K562 (cell line): ENCODE results near the gene CYP46A1. TPM values are rescaled to one million over a fixed set of nuclear protein-coding genes. Genes with fewer than 3 reads are reported as not detected.
A peak's percentile ranks its signal among the peaks of the same experiment; 100 is the strongest.

ENCODE experiments used
- ATAC-seq: fragments of 200-7000 bp; cut with Tn5 transposase; 3 replicates; pipeline ENCODE4 v1.9.1; 2020; ENCODE audit warnings: moderate library complexity
- BruUV-seq: library from RNA; stranded (reverse); fragments of 400-500 nt; replicated peaks from 2 replicates; lab custom pipeline; 2021; lab: Mats Ljungman, UMichigan
- CTCF ChIA-PET: fragments of 300-600 bp; formaldehyde crosslinking; extraction: SDS; loops from one replicate; lab custom pipeline; 2021; ENCODE audit warnings: low intra/inter-chr PET ratio; lab: Yijun Ruan, JAX
- POLR2A ChIA-PET: fragments of 300-600, 350-650 bp; sonication (Branson Sonifier 250); formaldehyde crosslinking; extraction: SDS; loops from one replicate; lab custom pipeline; 2021; ENCODE audit warnings: antibody characterized with exemption, inconsistent platforms; lab: Yijun Ruan, JAX
- DNase-seq, 4 experiments: peaks; one replicate each; pipeline versions ENCODE4 v3.0.0 to v3.0.0-alpha.2; 2011 to 2018; ENCODE audit warnings: low spot score in 3 of 4, mixed read lengths in 3 of 4; ENCODE audit errors: extremely low read depth in 1 of 4
- FAIRE-seq: peaks from 2 replicates; lab custom pipeline; 2011; peaks lifted over from hg19 to GRCh38; lab: Jason Lieb, UNC
- H2AFZ ChIP-seq: 2 replicates; pipeline ENCODE4 v1.6.0; 2011; ENCODE audit warnings: low read depth, low read length, control low read depth, inconsistent platforms
- H3K27ac ChIP-seq: fragments of 200-600 bp; 3 replicates; pipeline ENCODE4 v1.8.0; 2011; ENCODE audit warnings: low read depth, mild to moderate bottlenecking, control low read depth, inconsistent platforms, low read length, moderate library complexity, mixed read lengths; ENCODE audit errors: extremely low read depth
- H3K27me3 ChIP-seq, 2 experiments: fragments of 300-600 bp in 1 of 2; 2 replicates in 1 of 2; 3 replicates in 1 of 2; pipeline versions ENCODE4 v1.6.0 to v1.8.0; 2011; ENCODE audit warnings: inconsistent platforms in 2 of 2, low read length in 2 of 2, mild to moderate bottlenecking in 1 of 2, mixed read lengths in 1 of 2, moderate library complexity in 1 of 2; ENCODE audit not compliant: control insufficient read depth in 2 of 2, insufficient read depth in 2 of 2
- H3K36me3 ChIP-seq: fragments of 300-600 bp; 3 replicates; pipeline ENCODE4 v1.8.0; 2011; ENCODE audit warnings: mild to moderate bottlenecking, low read length, inconsistent platforms; ENCODE audit not compliant: control insufficient read depth, insufficient read depth
- H3K4me1 ChIP-seq, 2 experiments: fragments of 200-600 bp in 1 of 2; replicated peaks in 1 of 2; 2 replicates in 1 of 2; 3 replicates in 1 of 2; pipeline versions ENCODE4 v1.5.1 to v1.8.0; 2011; ENCODE audit warnings: inconsistent platforms in 2 of 2, low read length in 2 of 2, mild to moderate bottlenecking in 1 of 2, mixed read lengths in 1 of 2, moderate library complexity in 1 of 2; ENCODE audit not compliant: control insufficient read depth in 2 of 2, insufficient read depth in 2 of 2
- H3K4me2 ChIP-seq: 2 replicates; pipeline ENCODE4 v1.6.1; 2011; ENCODE audit warnings: low read length, control low read depth, inconsistent platforms, mixed read lengths; ENCODE audit not compliant: insufficient read depth
- H3K4me3 ChIP-seq: fragments of 200-600 bp; sonication (generic), shearing (Covaris generic); 2 replicates; pipeline ENCODE4 v1.5.1; 2016; ENCODE audit warnings: control low read depth, inconsistent platforms
- H3K79me2 ChIP-seq: fragments of 200-600 bp; 3 replicates; pipeline ENCODE4 v1.8.0; 2011; ENCODE audit warnings: low read length, inconsistent platforms; ENCODE audit not compliant: control insufficient read depth, insufficient read depth
- H3K9ac ChIP-seq, 2 experiments: 2 replicates each; pipeline versions ENCODE4 v1.6.0 to v1.6.1; 2011; ENCODE audit warnings: low read depth in 2 of 2, low read length in 2 of 2, control low read depth in 1 of 2, inconsistent platforms in 1 of 2, mild to moderate bottlenecking in 1 of 2, mixed read lengths in 1 of 2; ENCODE audit not compliant: insufficient read depth in 1 of 2
- H3K9me1 ChIP-seq: one replicate; pipeline ENCODE4 v1.6.0; 2011; ENCODE audit warnings: inconsistent platforms, mild to moderate bottlenecking, low read length, moderate library complexity; ENCODE audit not compliant: control insufficient read depth, insufficient read depth
- H3K9me3 ChIP-seq: replicated peaks from 2 replicates; pipeline ENCODE4 v1.5.1; 2011; ENCODE audit warnings: low read depth, low read length, inconsistent platforms; ENCODE audit not compliant: control insufficient read depth, insufficient read depth
- H4K20me1 ChIP-seq: replicated peaks from 2 replicates; pipeline ENCODE4 v1.6.1; 2011; ENCODE audit warnings: low read length, inconsistent platforms, mixed read lengths; ENCODE audit not compliant: control insufficient read depth, insufficient read depth
- KDM1A ChIP-seq, 2 experiments: fragments of 450-650 bp; IDR thresholded peaks; 2 replicates each; pipeline ENCODE4 v1.6.1; 2016; ENCODE audit warnings: mild to moderate bottlenecking in 2 of 2
- SMARCE1 ChIP-seq: fragments of 450-650 bp; IDR thresholded peaks from 2 replicates; pipeline ENCODE4 v1.7.1; 2016; ENCODE audit warnings: mild to moderate bottlenecking
- ZBTB40 ChIP-seq, 2 experiments: fragments of 450-650 bp in 1 of 2; sonication (generic) in 1 of 2; formaldehyde crosslinking in 1 of 2; IDR thresholded peaks; 2 replicates each; pipeline versions ENCODE4 v1.7.1 to v1.9.0; 2016 to 2022; ENCODE audit warnings: inconsistent platforms in 1 of 2, mild to moderate bottlenecking in 1 of 2, missing genetic modification reagents in 1 of 2
- ZNF431 ChIP-seq: sonication (generic); formaldehyde crosslinking; IDR thresholded peaks from 2 replicates; pipeline ENCODE4 v1.8.0; 2022; ENCODE audit warnings: mild to moderate bottlenecking, missing genetic modification reagents
- WGBS: fragments of 100-300 bp; shearing (Covaris generic); methylation state at CpG from one replicate; pipeline ENCODE4 v1.1.6; 2016; ENCODE audit warnings: low coverage, mixed read lengths; ENCODE audit not compliant: insufficient coverage; ENCODE audit errors: missing lambda C conversion rate; 5-methylcytosine and 5-hydroxymethylcytosine counted together
- in situ Hi-C: fragments of 300-500 bp; cut with MboI; formaldehyde crosslinking; loops from 4 replicates; pipeline ENCODE4 v1.15.0; 2018; ENCODE audit warnings: inconsistent platforms, mixed read lengths
- intact Hi-C: fragments of 100-400 bp; cut with micrococcal nuclease; formaldehyde crosslinking; loops from 2 replicates; pipeline ENCODE4 v1.14.2; 2022
- polyA plus RNA-seq, 8 experiments: library from polyadenylated mRNA; depleted of rRNA in 4 of 8; stranded (reverse) in 5 of 8; unstranded in 3 of 8; fragments of >200 nt; fragmentation: Nextera tagmentation in 2 of 8; fragmentation: Illumina TruSeq in 1 of 8; extraction: Ambion mirVana in 2 of 8; extraction: Trizol in 1 of 8; gene quantifications; 2 replicates each; pipeline versions ENCODE4 v1.2.1 to v1.2.3, GENCODE V29; 2011 to 2014; ENCODE audit warnings: inconsistent platforms in 1 of 8, missing spikeins in 1 of 8
- total RNA-seq, 7 experiments: library from RNA; depleted of rRNA in 6 of 7; stranded (reverse); fragments of >200 nt in 6 of 7; fragmentation: Illumina TruSeq in 2 of 7; extraction: Trizol in 2 of 7; gene quantifications; 2 replicates each; pipeline versions ENCODE4 v1.2.1 to v1.2.3, GENCODE V29; 2011 to 2021; ENCODE audit warnings: low replicate concordance in 1 of 7

Gene CYP46A1
- total and polyA plus RNA-seq, 9 of the 15 experiments (the other 6 are each of a cell fraction or from before 2014, with no cell fraction given) = not detected

- H3K4me1 ChIP-seq = peaks cover 0 to 6% of the 10 kb centered on the region in 2 experiments; a peak in 2 of 5 replicates
- no peak overlapping the region for H3K4me2 ChIP-seq
- FAIRE-seq (no peak), ATAC-seq (no peak), DNase-seq (no peak)
- no peaks in the 10 kb centered on the region for H3K79me2 ChIP-seq
- H3K36me3 ChIP-seq = no peaks in the 10 kb centered on the region
- no peak overlapping the region for H3K9ac ChIP-seq
- H3K27me3 ChIP-seq = peaks cover 0 to 55% of the 10 kb centered on the region in 2 experiments; a peak in 3 of 5 replicates
- POLR2A ChIA-PET = no interaction called here
- no peak overlapping the region for H3K27ac ChIP-seq
- H3K9me1 ChIP-seq = no peaks in the 10 kb centered on the region
- no peaks in the 10 kb centered on the region; the same call in none of the 2 replicates for H4K20me1 ChIP-seq
- in situ Hi-C loops = no loop called here
- H3K9me3 ChIP-seq = no peaks in the 10 kb centered on the region
- WGBS = 4% methylated on average over 5 of the region's 12 CpGs
- H2AFZ ChIP-seq = no peak overlapping the region
- CTCF ChIA-PET = no interaction called here
- intact Hi-C loops = no loop called here
- BruUV-seq = no TSS peak
- H3K4me3 ChIP-seq = no peak overlapping the region
- TF ChIP-seq SMARCE1 (no peak), ZBTB40 (IDR thresholded peaks at IDR 0.05) (no peak), ZBTB40 (CRISPR knock-in tag; IDR thresholded peaks at IDR 0.05) (no peak), ZNF431 (no peak), KDM1A (IDR thresholded peaks at IDR 0.05) (0 out of 4 replicates have a peak, but pooled peaks of 1 of the 2 experiments have one; percentile 24)
Observed at GRCh38 chr14:99664937-99665273, 19.2 kb upstream of the CYP46A1 start.
